HG03571 (cell line): ENCODE measurements around the gene KPTN.

Experiments
- ATAC-seq: cut with Tn5 transposase; IDR thresholded peaks from one replicate; pipeline ENCODE4 v1.9.1; 2021; ENCODE audit not compliant: unreplicated experiment

KPTN gene

GRCh38 chr19:47471381-47471732, 12.7 kb downstream of the KPTN start:
- no peak for ATAC-seq

- no peak for ATAC-seq
Observed at GRCh38 chr19:47470447-47471195, 13.4 kb downstream of the KPTN start.

GRCh38 chr19:47469719-47470118, 14.3 kb downstream of the KPTN start:
- ATAC-seq, result no peak

- no peak for ATAC-seq
Observed at GRCh38 chr19:47469363-47469700, 14.7 kb downstream of the KPTN start.

- ATAC-seq, result no peak
Observed at GRCh38 chr19:47467914-47468313, 16.1 kb downstream of the KPTN start.

GRCh38 chr19:47465957-47466356, 18.1 kb downstream of the KPTN start:
- ATAC-seq, result no peak

- no peak for ATAC-seq
Observed at GRCh38 chr19:47464675-47465419, 19.2 kb downstream of the KPTN start.

- ATAC-seq, result no peak
Observed at GRCh38 chr19:47461876-47462275, 22.1 kb downstream of the KPTN start.

GRCh38 chr19:47459477-47459876, 24.5 kb downstream of the KPTN start:
- no peak for ATAC-seq

- ATAC-seq, result no peak
Observed at GRCh38 chr19:47458672-47459071, 25.3 kb downstream of the KPTN start.

- ATAC-seq, result no peak
Observed at GRCh38 chr19:47456721-47457474, 27.1 kb downstream of the KPTN start.

- ATAC-seq, result no peak
Observed at GRCh38 chr19:47450478-47450877, 33.5 kb downstream of the KPTN start.

- ATAC-seq, result no peak
Observed at GRCh38 chr19:47448360-47448727, 35.7 kb downstream of the KPTN start.

- ATAC-seq, result no peak
Observed at GRCh38 chr19:47447470-47448359, 36.3 kb downstream of the KPTN start.

GRCh38 chr19:47446534-47447469, 37.2 kb downstream of the KPTN start:
- ATAC-seq, result no peak

GRCh38 chr19:47445937-47446402, 38.0 kb downstream of the KPTN start:
- ATAC-seq, result no peak

GRCh38 chr19:47445527-47445926, 38.5 kb downstream of the KPTN start:
- no peak for ATAC-seq

GRCh38 chr19:47444388-47444821, 39.6 kb downstream of the KPTN start:
- no peak for ATAC-seq

- no peak for ATAC-seq
Observed at GRCh38 chr19:47443331-47443730, 40.7 kb downstream of the KPTN start.

- no peak for ATAC-seq
Observed at GRCh38 chr19:47438793-47439220, 45.2 kb downstream of the KPTN start.
